Tibial artery (tissue), 4 donors: ENCODE data around the gene TEAD3.
A peak's percentile ranks its signal among the peaks of the same experiment; 100 is the strongest.

Source experiments
- DNase-seq, 2 donors: peaks; one replicate each; pipeline ENCODE4 v3.0.0-alpha.2; 2019
- H3K27ac ChIP-seq, 2 donors: fragments of 200-600 bp; sonication (generic) in 1 of 2; 1 replicate in 1 of 2; 2 replicates in 1 of 2; pipeline ENCODE4 v1.5.1; 2018 to 2019; ENCODE audit warnings: mild to moderate bottlenecking in 1 of 2
- H3K27me3 ChIP-seq, 2 donors: fragments of 200-600 bp; sonication (generic) in 1 of 2; one replicate each; pipeline versions ENCODE4 v1.5.1 to v1.6.0; 2016 to 2019
- H3K36me3 ChIP-seq, 3 donors: fragments of 200-600 bp; sonication (generic) in 2 of 3; one replicate each; pipeline ENCODE4 v1.5.1; 2016 to 2019; ENCODE audit warnings: mild to moderate bottlenecking in 2 of 3
- H3K4me1 ChIP-seq, 4 donors: fragments of 200-600 bp; sonication (generic) in 2 of 4; 1 replicate in 3 of 4; 2 replicates in 1 of 4; pipeline ENCODE4 v1.5.1; 2016 to 2019
- H3K4me3 ChIP-seq, 2 donors: fragments of 200-600 bp; sonication (generic) in 1 of 2; 1 replicate in 1 of 2; 2 replicates in 1 of 2; pipeline ENCODE4 v1.5.1; 2018 to 2019; ENCODE audit warnings: mild to moderate bottlenecking in 2 of 2
- H3K9me3 ChIP-seq, 3 donors: fragments of 200-600 bp; sonication (generic) in 1 of 3; one replicate each; pipeline ENCODE4 v1.5.1; 2016 to 2019
- intact Hi-C: fragments of 100-400 bp; cut with DNase I; formaldehyde crosslinking; loops from one replicate; pipeline ENCODE4 v1.15.0; 2023; ENCODE audit warnings: low total_unique reads
- TF ChIP-seq, protein P1 (sequence below), 2 experiments: fragments of 200-600 bp in 1 of 2; fragments of 450-650 bp in 1 of 2; IDR thresholded peaks; one replicate each; pipeline ENCODE4 v1.5.1; 2017 to 2019; ENCODE audit warnings: antibody characterized with exemption in 2 of 2, mild to moderate bottlenecking in 1 of 2, moderate library complexity in 1 of 2

The TEAD3 gene

DNA sequence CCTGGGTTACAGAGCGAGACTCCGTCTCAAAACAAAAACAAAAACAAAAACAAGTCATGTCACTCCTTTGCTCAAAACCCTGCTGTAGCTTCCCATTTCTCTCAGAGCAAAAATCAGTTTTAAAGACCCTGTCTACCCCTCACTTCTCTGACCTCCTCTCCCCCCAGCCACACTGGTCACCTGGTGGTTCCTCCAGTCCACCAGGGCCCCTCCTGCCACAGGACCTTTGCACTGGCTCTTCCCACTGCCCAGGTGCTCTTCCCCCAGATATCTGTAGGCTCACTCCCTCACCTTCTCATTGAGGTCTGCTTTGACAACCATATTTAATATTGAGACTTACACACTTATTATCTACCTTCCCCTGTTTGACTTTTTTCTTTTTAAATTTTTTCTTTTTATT, 4.9 kb upstream of the TEAD3 start:
- TF ChIP-seq, protein P1, sequence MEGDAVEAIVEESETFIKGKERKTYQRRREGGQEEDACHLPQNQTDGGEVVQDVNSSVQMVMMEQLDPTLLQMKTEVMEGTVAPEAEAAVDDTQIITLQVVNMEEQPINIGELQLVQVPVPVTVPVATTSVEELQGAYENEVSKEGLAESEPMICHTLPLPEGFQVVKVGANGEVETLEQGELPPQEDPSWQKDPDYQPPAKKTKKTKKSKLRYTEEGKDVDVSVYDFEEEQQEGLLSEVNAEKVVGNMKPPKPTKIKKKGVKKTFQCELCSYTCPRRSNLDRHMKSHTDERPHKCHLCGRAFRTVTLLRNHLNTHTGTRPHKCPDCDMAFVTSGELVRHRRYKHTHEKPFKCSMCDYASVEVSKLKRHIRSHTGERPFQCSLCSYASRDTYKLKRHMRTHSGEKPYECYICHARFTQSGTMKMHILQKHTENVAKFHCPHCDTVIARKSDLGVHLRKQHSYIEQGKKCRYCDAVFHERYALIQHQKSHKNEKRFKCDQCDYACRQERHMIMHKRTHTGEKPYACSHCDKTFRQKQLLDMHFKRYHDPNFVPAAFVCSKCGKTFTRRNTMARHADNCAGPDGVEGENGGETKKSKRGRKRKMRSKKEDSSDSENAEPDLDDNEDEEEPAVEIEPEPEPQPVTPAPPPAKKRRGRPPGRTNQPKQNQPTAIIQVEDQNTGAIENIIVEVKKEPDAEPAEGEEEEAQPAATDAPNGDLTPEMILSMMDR (IDR thresholded peaks at IDR 0.05) = no peak
- intact Hi-C loops = no loop called here

DNA sequence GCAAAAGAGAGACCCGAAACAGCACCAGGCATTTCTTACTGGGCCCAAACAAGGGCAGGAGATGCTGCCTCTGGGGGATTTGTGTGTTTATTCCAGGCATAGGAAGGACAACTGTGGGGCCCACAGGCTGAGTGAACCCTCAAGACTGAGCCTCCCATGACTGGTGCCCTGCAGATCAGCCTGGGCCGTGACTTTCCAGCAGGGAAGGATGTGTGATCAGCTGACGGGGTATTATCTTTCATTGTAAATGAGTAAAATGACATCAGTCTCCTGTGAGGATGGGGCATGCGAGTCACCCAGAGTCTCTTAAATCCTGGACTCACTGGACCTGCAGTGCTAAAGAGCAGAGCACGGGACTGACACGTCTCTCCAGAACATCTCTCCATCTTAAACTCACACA, 3.9 kb upstream of the TEAD3 start:
- Histone ChIP-seq H3K9me3 (no peaks in the 10 kb centered on the region), H3K36me3 (no peaks in the 10 kb centered on the region), H3K4me3 (no peak overlapping the region), H3K27ac (no peak overlapping the region), H3K4me1 (peaks cover 0 to 20% (median 8%) of the 10 kb centered on the region in 4 donors), H3K27me3 (peaks cover 0 to 28% of the 10 kb centered on the region in 2 donors)
- no peak for DNase-seq
- TF ChIP-seq, protein P1 (IDR thresholded peaks at IDR 0.05) = no peak
- intact Hi-C loops = no loop called here

More for the DNA sequence above, 4.9 kb upstream of the TEAD3 start:
- Histone ChIP-seq H3K27me3 (peaks cover 0 to 38% of the 10 kb centered on the region in 2 donors), H3K4me1 (peaks cover 0 to 25% (median 8%) of the 10 kb centered on the region in 4 donors), H3K36me3 (no peaks in the 10 kb centered on the region), H3K9me3 (no peaks in the 10 kb centered on the region), H3K4me3 (no peak overlapping the region), H3K27ac (no peak overlapping the region)
- DNase-seq = no peak

DNA sequence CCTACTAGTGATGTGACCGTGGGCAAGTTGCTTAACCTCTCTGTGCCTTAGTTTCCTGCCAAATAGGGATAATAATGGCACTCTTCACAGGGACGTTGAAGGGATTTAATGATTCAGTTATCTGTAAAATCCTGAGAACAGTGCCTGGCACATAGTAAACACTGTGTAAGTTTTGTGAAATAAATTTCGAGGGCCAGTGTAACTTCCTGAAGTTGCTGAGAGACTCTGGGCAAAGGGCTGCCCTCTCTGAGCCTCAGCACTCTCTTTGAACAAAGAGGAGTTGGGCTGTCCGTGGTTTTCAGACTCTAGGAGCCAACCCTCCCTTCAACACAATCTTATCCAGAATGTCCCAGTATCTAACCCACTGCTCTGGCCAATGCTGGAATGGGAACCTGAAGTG, 2.5 kb upstream of the TEAD3 start:
- intact Hi-C loops = no loop called here
- Histone ChIP-seq H3K4me1 (peaks cover 0 to 33% (median 20%) of the 10 kb centered on the region in 4 donors), H3K9me3 (no peaks in the 10 kb centered on the region), H3K27ac (no peak overlapping the region), H3K4me3 (no peak overlapping the region), H3K36me3 (no peaks in the 10 kb centered on the region), H3K27me3 (peaks cover 0 to 15% of the 10 kb centered on the region in 2 donors)
- no peak for DNase-seq
- TF ChIP-seq, protein P1 (IDR thresholded peaks at IDR 0.05) = no peak

DNA sequence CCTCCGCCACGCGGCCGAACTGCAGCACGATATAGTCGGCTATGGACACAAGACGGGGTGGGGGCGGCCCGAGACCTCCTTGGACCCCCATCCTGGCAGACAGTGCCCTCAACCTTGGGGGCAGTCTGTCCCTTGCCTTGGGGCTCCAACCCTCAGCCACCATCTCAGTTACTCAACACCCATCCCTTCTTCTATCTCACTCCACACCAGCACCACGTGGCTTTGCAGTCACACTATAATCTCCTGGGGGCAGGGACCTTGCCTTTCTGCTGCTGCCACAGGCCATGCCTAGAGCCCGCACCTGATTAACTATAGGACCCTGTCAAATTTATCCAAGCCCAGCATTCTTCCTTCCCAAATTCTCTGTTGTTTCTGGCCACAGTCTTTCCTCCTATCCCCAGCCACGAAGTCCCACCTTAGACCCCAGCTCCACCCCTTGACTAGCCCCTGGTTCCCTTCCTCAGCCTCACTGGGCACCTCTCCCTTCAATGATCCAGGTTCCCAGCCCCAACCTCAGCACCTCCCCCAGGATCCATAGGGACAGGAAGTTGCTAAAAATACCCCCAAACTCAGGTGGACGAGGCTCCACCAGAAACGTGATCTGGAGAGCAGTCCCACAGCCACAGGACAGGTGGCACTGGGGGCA, 1.7 kb upstream of the TEAD3 start:
- TF ChIP-seq, protein P1 (IDR thresholded peaks at IDR 0.05) = no peak
- no peak for DNase-seq
- H3K27ac ChIP-seq = peak overlapping the region; percentile 92 to 100
- H3K4me1 ChIP-seq = peaks cover 0 to 41% (median 28%) of the 10 kb centered on the region in 4 donors
- peak overlapping the region; percentile 96 to 99 for H3K4me3 ChIP-seq
- H3K9me3 ChIP-seq = no peaks in the 10 kb centered on the region
- peaks cover 0 to 7% of the 10 kb centered on the region in 2 donors for H3K27me3 ChIP-seq
- intact Hi-C loops = no loop called here
- no peaks in the 10 kb centered on the region for H3K36me3 ChIP-seq

DNA sequence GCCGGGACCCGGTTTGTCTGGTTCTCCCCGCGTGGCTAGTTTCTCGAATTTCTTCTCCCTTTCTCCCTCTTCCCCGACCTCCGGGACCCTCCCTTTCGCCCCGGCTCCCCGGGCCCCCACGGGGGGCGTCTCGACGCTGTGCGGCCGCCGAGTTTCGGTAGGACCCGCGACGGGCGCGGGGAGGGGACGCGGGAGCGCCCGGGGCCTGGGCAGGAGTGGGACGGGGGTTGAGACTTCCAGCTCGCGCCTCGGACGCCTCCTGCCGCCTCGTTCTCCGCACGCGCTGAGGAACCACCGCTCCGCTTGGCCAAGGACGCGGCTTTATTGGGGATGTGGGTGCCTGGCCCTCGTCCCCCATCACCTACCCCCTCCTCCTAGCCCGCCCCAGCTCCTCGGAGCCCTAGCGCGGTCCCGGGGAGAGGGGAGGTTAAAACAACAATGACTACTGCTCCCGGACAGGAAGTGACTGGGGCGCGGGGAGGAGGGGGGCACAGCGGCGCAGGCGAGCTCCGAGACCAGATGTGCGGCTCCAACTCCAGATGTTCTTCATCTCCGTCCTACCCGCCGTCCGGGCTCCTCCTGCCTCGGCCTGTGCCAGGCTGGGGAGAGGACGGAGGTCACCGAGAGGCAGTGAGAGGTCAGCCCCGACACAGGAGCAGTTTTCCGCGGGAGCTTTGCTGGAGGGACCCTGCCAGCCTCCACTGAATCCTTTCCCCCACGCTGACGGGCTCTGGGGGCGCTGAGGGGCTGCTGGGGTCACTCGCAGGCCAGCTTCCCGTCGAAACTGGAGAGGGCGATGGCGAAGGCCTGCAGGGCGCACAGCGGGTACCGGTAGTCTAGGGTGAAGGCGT, 917 bp upstream of the TEAD3 start:
- intact Hi-C loops = loop anchor here (2.0 kb wide), 1 partner anchor 29 kb away; the partner anchor contains the start of gene RPL10A
- peaks cover 0 to 5% of the 10 kb centered on the region in 2 donors for H3K27me3 ChIP-seq
- TF ChIP-seq, protein P1 (IDR thresholded peaks at IDR 0.05) = no peak
- peak; percentile 52 to 81 for DNase-seq
- H3K9me3 ChIP-seq = no peaks in the 10 kb centered on the region
- no peaks in the 10 kb centered on the region for H3K36me3 ChIP-seq
- peaks cover 0 to 49% (median 36%) of the 10 kb centered on the region in 4 donors for H3K4me1 ChIP-seq
- peak overlapping the region; percentile 96 to 99 for H3K4me3 ChIP-seq
- peak overlapping the region; percentile 92 to 100 for H3K27ac ChIP-seq
